SK-N-MC (cell line): ENCODE data around the gene MINDY3.
"Not testable (repeated sequence)": the region's sequence is repeated elsewhere in the genome, so short reads cannot be mapped to it uniquely, and the experiment has no call there.

Experiments
- DNase-seq: peaks from one replicate; pipeline ENCODE4 v3.0.0-alpha.2; 2011; ENCODE audit warnings: low read depth, low spot score
- H3K27ac ChIP-seq: fragments of 200-600 bp; sonication (generic); 2 replicates; pipeline ENCODE4 v1.5.1; 2016; ENCODE audit warnings: mixed run types
- H3K36me3 ChIP-seq: fragments of 200-600 bp; sonication (generic); 2 replicates; pipeline ENCODE4 v1.6.1; 2017; ENCODE audit warnings: antibody characterized with exemption, low read length, mixed read lengths; ENCODE audit not compliant: insufficient read depth
- H3K4me3 ChIP-seq: fragments of 200-600 bp; sonication (generic); 2 replicates; pipeline ENCODE4 v1.5.1; 2016
- H3K9ac ChIP-seq: fragments of 200-600 bp; sonication (generic); 2 replicates; pipeline ENCODE4 v1.8.0; 2017; ENCODE audit warnings: mixed run types, mixed read lengths; ENCODE audit not compliant: insufficient read length
- H3K9me3 ChIP-seq: fragments of 200-600 bp; sonication (generic); 2 replicates; pipeline ENCODE4 v1.6.1; 2017; ENCODE audit warnings: low read depth, mild to moderate bottlenecking, antibody characterized with exemption, low read length, moderate library complexity, mixed read lengths
- EZH2 ChIP-seq: fragments of 200-600 bp; sonication (generic); IDR thresholded peaks from one replicate; pipeline ENCODE4 v1.6.1; 2017; ENCODE audit warnings: antibody characterized with exemption
- FOXP2 ChIP-seq: optimal IDR thresholded peaks from 2 replicates; pipeline ENCODE3; 2011; ENCODE audit warnings: mild to moderate bottlenecking, moderate library complexity; ENCODE audit not compliant: insufficient read depth; ENCODE audit errors: extremely low read length, control extremely low read depth
- POLR2AphosphoS5 ChIP-seq: IDR thresholded peaks from 2 replicates; pipeline ENCODE4 v1.6.1; 2012; ENCODE audit warnings: mild to moderate bottlenecking, low read depth, low read length, borderline replicate concordance

The MINDY3 gene

DNA sequence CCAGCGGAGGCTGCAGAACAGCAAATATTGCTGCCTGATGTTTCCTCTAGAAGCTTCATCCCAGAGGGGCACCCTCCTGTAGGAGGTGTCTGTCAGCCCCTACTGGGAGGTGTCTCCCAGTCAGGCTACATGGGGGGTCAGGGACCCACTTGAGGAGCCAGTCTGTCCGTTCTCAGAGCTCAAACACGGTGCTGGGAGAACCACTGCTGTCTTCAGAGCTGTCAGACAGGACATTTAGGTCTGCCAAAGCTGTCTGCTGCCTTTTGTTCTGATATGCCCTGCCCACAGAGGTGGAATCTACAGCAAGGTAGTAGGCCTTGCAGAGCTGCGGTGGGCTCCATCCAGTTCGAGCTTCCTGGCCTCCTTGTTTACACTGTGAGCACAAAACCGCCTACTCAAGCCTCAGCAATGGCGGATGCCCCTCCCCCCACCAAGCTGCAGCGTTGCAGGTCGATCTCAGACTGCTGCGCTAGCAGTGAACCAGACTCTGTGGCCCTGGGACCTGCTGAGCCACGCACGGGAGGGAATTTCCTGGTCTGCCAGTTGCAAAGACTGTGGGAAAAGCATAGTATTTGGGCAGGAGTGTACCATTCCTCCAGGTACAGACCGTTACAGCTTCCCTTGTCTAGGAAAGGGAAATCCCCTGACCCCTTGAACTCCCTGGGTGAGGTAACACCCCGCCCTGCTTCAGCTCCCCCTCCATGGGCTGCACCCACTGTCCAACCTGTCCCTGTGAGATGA is 17.7 kb upstream of the MINDY3 start:
- Histone ChIP-seq H3K36me3 (no peaks in the 10 kb centered on the region), H3K9ac (no peak overlapping the region), H3K4me3 (no peak overlapping the region), H3K9me3 (no peaks in the 10 kb centered on the region), H3K27ac (no peak overlapping the region)
- no peak for DNase-seq
- no peak for TF ChIP-seq EZH2
- no peak for TF ChIP-seq FOXP2
- no peak for TF ChIP-seq POLR2AphosphoS5

DNA sequence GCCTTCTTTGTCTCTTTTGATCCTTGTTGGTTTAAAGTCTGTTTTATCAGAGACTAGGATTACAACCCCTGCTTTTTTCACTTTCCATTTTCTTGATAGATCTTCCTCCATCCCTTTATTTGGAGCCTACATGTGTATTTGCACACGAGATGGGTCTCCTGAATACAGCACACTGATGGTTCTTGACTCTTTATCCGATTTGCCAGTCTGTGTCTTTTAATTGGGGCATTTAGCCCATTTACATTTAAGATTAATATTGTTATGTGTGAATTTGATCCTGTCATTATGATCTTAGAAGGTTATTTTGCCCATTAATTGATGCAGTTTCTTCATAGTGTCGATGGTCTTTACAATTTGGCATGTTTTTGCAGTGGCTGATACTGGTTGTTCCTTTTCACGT is 16.0 kb upstream of the MINDY3 start:
- H3K4me3 ChIP-seq, DNase-seq, H3K9me3 ChIP-seq, H3K9ac ChIP-seq, H3K27ac ChIP-seq, H3K36me3 ChIP-seq: not testable (repeated sequence)

DNA sequence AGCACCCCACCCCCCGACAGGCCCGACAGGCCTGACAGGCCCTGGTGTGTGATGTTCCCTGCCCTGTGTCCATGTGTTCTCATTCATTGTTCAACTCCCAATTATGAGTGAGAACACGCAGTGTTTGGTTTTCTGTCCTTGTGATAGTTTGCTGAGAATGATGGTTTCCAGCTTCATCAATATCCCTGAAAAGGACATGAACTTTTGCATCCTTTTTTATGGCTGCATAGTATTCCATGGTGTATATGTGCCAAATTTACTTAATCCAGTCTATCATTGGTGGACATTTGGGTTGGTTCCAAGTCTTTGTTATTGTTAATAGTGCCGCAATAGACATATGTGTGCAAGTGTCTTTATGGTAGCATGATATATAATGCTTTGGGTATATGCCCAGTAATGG is 12.3 kb upstream of the MINDY3 start:
- not testable (repeated sequence) for H3K9ac ChIP-seq, H3K27ac ChIP-seq, H3K9me3 ChIP-seq, DNase-seq, H3K4me3 ChIP-seq, H3K36me3 ChIP-seq

DNA sequence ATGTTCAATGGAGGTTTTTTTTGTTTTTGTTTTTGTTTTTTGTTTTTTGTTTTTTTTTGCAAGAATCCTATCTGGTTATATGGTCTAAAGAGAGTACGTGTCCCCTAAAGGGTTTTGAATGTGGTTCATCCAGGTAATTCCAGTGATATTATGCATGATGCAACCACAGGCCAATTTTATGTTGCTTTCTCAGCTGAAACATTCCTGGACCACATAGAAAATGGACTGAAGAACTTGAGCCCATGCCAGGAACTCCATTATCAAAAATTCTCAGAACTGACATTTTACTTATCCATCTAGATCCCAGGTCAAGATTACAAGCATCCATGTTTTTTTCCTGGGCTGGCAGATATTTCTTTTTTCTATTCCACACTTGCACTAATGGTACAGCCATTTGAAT is 11.5 kb upstream of the MINDY3 start:
- H3K4me3 ChIP-seq = no peak overlapping the region
- no peak overlapping the region for H3K27ac ChIP-seq
- TF ChIP-seq FOXP2 = no peak
- TF ChIP-seq POLR2AphosphoS5 = no peak
- TF ChIP-seq EZH2 = no peak
- H3K36me3 ChIP-seq = no peaks in the 10 kb centered on the region
- H3K9me3 ChIP-seq = no peaks in the 10 kb centered on the region
- DNase-seq = no peak
- H3K9ac ChIP-seq = no peak overlapping the region

DNA sequence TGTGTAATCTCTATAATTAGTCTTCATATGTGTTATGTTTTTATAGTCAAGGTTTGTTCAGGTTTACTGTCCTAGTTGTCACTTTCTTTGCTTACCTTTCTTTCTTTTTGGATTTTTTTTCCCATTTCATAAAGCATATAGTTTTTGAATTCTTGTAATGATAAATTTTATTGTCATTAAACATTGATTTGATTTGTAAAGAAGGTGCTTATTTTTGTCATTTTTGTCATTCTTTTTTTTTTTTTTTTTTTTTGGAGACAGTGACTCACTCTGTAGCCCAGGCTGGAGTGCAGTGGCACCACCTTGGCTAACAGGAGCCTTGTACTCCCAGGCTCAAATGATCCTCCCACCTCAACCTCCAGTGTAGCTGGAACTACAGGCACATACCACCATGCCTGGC is 9.6 kb upstream of the MINDY3 start:
- DNase-seq = no peak
- H3K27ac ChIP-seq = no peak overlapping the region
- no peak for TF ChIP-seq EZH2
- TF ChIP-seq FOXP2 = no peak
- TF ChIP-seq POLR2AphosphoS5 = no peak
- H3K9me3 ChIP-seq = no peaks in the 10 kb centered on the region
- no peaks in the 10 kb centered on the region for H3K36me3 ChIP-seq
- H3K4me3 ChIP-seq = no peak overlapping the region
- no peak overlapping the region for H3K9ac ChIP-seq

DNA sequence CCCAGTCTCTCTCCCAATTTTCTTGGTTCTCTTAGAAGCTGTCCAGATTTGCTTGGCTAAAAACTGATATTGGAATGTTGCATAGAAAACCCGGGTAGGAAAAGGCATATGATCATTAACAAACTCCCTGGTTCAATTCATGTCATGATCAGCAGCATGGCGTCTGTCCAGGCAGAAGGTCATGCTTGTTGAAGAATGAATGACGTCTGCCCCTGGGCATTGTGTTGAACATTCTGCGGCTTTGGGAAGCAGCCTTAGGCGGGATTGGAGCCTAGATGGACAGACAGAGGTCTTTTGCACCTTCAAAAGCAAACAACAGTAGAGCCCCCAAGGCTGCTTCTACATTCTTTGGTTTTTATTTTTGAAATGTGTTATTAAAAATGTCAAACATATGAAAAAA is 7.7 kb upstream of the MINDY3 start:
- DNase-seq = no peak
- H3K27ac ChIP-seq = no peak overlapping the region
- H3K9me3 ChIP-seq = no peaks in the 10 kb centered on the region
- no peak for TF ChIP-seq FOXP2
- no peak for TF ChIP-seq EZH2
- TF ChIP-seq POLR2AphosphoS5 = no peak
- no peaks in the 10 kb centered on the region for H3K36me3 ChIP-seq
- no peak overlapping the region for H3K9ac ChIP-seq
- H3K4me3 ChIP-seq = no peak overlapping the region

DNA sequence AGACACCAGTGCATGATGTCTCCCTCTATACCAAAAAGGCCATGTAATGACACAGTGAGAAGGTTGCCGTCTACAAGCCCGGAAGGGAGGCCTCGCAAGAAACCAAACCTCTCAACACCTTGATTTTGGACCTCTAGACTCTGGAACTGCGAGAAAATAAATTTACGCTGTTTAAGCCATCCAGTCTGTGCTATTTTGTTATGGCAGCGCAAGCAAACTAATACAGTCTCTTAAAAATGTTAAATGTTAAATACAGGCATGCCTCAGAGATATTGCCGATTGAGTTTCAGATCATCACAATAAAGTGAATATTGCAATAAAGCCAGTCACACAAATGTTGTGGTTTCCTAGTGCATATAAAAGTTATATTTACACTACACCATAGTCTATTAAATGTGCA is 5.0 kb upstream of the MINDY3 start:
- no peak overlapping the region for H3K9ac ChIP-seq
- H3K9me3 ChIP-seq = no peaks in the 10 kb centered on the region
- TF ChIP-seq FOXP2 (no peak), POLR2AphosphoS5 (no peak), EZH2 (no peak)
- H3K4me3 ChIP-seq = no peak overlapping the region
- no peak for DNase-seq
- no peak overlapping the region for H3K27ac ChIP-seq
- H3K36me3 ChIP-seq = no peaks in the 10 kb centered on the region

DNA sequence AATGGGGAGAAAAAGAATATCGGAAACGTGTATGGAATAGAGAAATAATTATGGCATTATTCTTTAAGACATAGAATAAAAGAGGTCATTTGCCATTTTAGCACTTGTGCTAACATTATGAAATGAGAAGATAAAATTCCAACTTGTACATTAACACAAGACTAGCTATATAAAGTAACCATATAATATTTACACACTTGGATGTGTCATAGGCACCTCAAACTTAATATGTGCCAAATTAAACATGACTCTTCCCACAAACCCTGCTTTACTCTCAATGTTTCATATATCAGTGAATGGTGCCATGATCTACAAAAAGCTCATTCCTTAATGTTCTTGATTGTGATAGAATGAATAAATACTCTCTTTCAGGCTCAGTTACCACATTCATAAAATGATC is 4.1 kb upstream of the MINDY3 start:
- Histone ChIP-seq H3K9me3 (no peaks in the 10 kb centered on the region), H3K27ac (no peak overlapping the region), H3K4me3 (no peak overlapping the region), H3K36me3 (no peaks in the 10 kb centered on the region), H3K9ac (no peak overlapping the region)
- TF ChIP-seq FOXP2 (no peak), EZH2 (no peak), POLR2AphosphoS5 (no peak)
- DNase-seq = no peak

DNA sequence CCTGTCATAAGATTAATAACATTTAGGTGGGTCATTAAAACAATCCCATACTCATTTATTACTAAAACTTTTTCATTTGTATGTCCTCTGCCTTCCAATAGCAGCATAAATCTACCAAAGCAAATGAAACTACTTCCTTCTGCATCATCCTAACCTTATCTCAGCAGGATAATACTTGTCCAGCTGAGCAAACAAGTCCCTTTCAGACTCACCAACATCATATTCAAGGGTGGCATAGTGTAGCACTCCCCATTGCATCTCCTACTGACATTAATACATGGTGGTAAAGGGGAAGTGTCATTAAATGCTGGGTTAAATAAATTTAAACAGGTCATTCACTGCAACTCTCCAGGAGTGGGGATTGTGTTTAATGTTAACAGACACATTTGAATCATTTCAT is 3.4 kb upstream of the MINDY3 start:
- TF ChIP-seq EZH2 = no peak
- Histone ChIP-seq H3K27ac (no peak overlapping the region), H3K4me3 (no peak overlapping the region), H3K36me3 (no peaks in the 10 kb centered on the region), H3K9me3 (no peaks in the 10 kb centered on the region), H3K9ac (no peak overlapping the region)
- DNase-seq = no peak
